HCT116 (cell line): ENCODE data around the gene FAM47B. TPM values are rescaled to one million over a fixed set of nuclear protein-coding genes. Genes with fewer than 3 reads are reported as not detected.

Source experiments
- ATAC-seq: fragments of 200-7000 bp; cut with Tn5 transposase; 2 replicates; pipeline ENCODE4 v1.9.1; 2020; ENCODE audit warnings: mild to moderate bottlenecking, moderate library complexity
- BruUV-seq: library from RNA; stranded (reverse); fragments of 400-500 nt; replicated peaks from 2 replicates; lab custom pipeline; 2021; lab: Mats Ljungman, UMichigan
- CTCF ChIA-PET: fragments of 300-600 bp; sonication (Branson Sonifier 250); formaldehyde crosslinking; loops from one replicate; lab custom pipeline; 2021; ENCODE audit warnings: antibody characterized with exemption; lab: Charles Lee
- POLR2A ChIA-PET: fragments of 300-600, 350-600 bp; sonication (Branson Sonifier 250); formaldehyde crosslinking; loops from one replicate; lab custom pipeline; 2021; ENCODE audit warnings: antibody characterized with exemption; lab: Charles Lee
- RAD21 ChIA-PET, 2 experiments: fragments of 300-600 bp; sonication (Branson Sonifier 250); formaldehyde crosslinking; loops; one replicate each; lab custom pipeline; 2023; ENCODE audit warnings: low total read pairs in 2 of 2; ENCODE audit not compliant: uncharacterized antibody in 2 of 2, unreplicated experiment in 2 of 2, low non-redundant PET in 1 of 2; lab: Charles Lee
- DNase-seq: peaks from one replicate; pipeline ENCODE4 v3.0.0-alpha.2; 2010; ENCODE audit warnings: low read depth, low spot score
- H2AFZ ChIP-seq: fragments of 200-600 bp; shearing (Covaris generic), sonication (generic); 2 replicates; pipeline ENCODE4 v1.6.1; 2017; ENCODE audit warnings: low read depth, mixed run types, mixed read lengths, antibody characterized with exemption, low read length; ENCODE audit not compliant: poor library complexity, severe bottlenecking
- H3K27ac ChIP-seq: 2 replicates; pipeline ENCODE4 v1.5.1; 2012; ENCODE audit warnings: low read depth, low read length
- H3K27me3 ChIP-seq: fragments of 200-600 bp; sonication (generic); 2 replicates; pipeline ENCODE4 v1.6.1; 2016; ENCODE audit warnings: mixed run types, low read length, mixed read lengths; ENCODE audit not compliant: insufficient read depth
- H3K36me3 ChIP-seq, 2 experiments: fragments of 200-500 bp in 1 of 2; fragments of 200-600 bp in 1 of 2; sonication (Bioruptor generic) in 1 of 2; sonication (generic) in 1 of 2; 2 replicates each; pipeline versions ENCODE4 v1.5.1 to v1.6.1; 2014 to 2016; ENCODE audit warnings: low read length in 2 of 2, inconsistent platforms in 1 of 2, mixed read lengths in 1 of 2, mixed run types in 1 of 2; ENCODE audit not compliant: insufficient read depth in 2 of 2, control insufficient read depth in 1 of 2
- H3K4me1 ChIP-seq, 2 experiments: fragments of 200-600 bp in 1 of 2; sonication (generic) in 1 of 2; 2 replicates each; pipeline versions ENCODE4 v1.5.1 to v1.6.1; 2012 to 2017; ENCODE audit warnings: low read length in 2 of 2, inconsistent platforms in 1 of 2, mild to moderate bottlenecking in 1 of 2, mixed read lengths in 1 of 2, mixed run types in 1 of 2, moderate library complexity in 1 of 2; ENCODE audit not compliant: insufficient read depth in 2 of 2, control insufficient read depth in 1 of 2
- H3K4me2 ChIP-seq: fragments of 200-600 bp; sonication (generic); 2 replicates; pipeline ENCODE4 v1.6.1; 2017; ENCODE audit warnings: mixed run types, low read length, mixed read lengths
- H3K4me3 ChIP-seq, 2 experiments: fragments of 200-600 bp in 1 of 2; sonication (generic) in 1 of 2; replicated peaks in 1 of 2; 2 replicates each; pipeline ENCODE4 v1.5.1; 2011 to 2016; ENCODE audit warnings: low read length in 2 of 2, control low read depth in 1 of 2, low read depth in 1 of 2, mild to moderate bottlenecking in 1 of 2, mixed read lengths in 1 of 2, mixed run types in 1 of 2
- H3K79me2 ChIP-seq: fragments of 200-600 bp; sonication (generic); 2 replicates; pipeline ENCODE4 v1.6.1; 2017; ENCODE audit warnings: mild to moderate bottlenecking, mixed run types, low read length, moderate library complexity, mixed read lengths; ENCODE audit not compliant: insufficient read depth
- H3K9ac ChIP-seq: fragments of 200-600 bp; sonication (generic); 2 replicates; pipeline ENCODE4 v1.6.1; 2016; ENCODE audit warnings: low read length, mixed read lengths
- H3K9me2 ChIP-seq: fragments of 200-600 bp; sonication (generic), shearing (Covaris generic); 2 replicates; pipeline ENCODE4 v1.6.1; 2017; ENCODE audit warnings: mixed run types, mild to moderate bottlenecking, moderate library complexity; ENCODE audit not compliant: insufficient read depth
- H3K9me3 ChIP-seq, 2 experiments: fragments of 200-500 bp in 1 of 2; fragments of 200-600 bp in 1 of 2; sonication (Bioruptor generic) in 1 of 2; sonication (generic) in 1 of 2; 2 replicates each; pipeline ENCODE4 v1.6.1; 2014 to 2017; ENCODE audit warnings: low read length in 2 of 2, mixed read lengths in 2 of 2, inconsistent platforms in 1 of 2, low read depth in 1 of 2, mild to moderate bottlenecking in 1 of 2, mixed run types in 1 of 2, moderate library complexity in 1 of 2; ENCODE audit not compliant: control insufficient read depth in 1 of 2, insufficient read depth in 1 of 2
- H4K20me1 ChIP-seq: fragments of 200-600 bp; sonication (generic), shearing (Covaris generic); 2 replicates; pipeline ENCODE4 v1.6.1; 2017; ENCODE audit warnings: mixed run types, mild to moderate bottlenecking, moderate library complexity; ENCODE audit not compliant: insufficient read depth
- CBX3 ChIP-seq: IDR thresholded peaks from 2 replicates; pipeline ENCODE4 v1.6.1; 2012; ENCODE audit warnings: low read depth
- CEBPB ChIP-seq: IDR thresholded peaks from 2 replicates; pipeline ENCODE4 v1.6.1; 2012; ENCODE audit warnings: low read depth
- EGR1 ChIP-seq: IDR thresholded peaks from 2 replicates; pipeline ENCODE4 v1.6.1; 2012; ENCODE audit warnings: low read depth
- ELF1 ChIP-seq: IDR thresholded peaks from 2 replicates; pipeline ENCODE4 v1.6.1; 2012; ENCODE audit warnings: low read depth, borderline replicate concordance
- EZH2phosphoT487 ChIP-seq: fragments of 200-600 bp; IDR thresholded peaks from 2 replicates; pipeline ENCODE4 v1.6.1; 2018; ENCODE audit warnings: antibody characterized with exemption, borderline replicate concordance
- FOSL1 ChIP-seq: IDR thresholded peaks from 2 replicates; pipeline ENCODE4 v1.6.1; 2012; ENCODE audit warnings: low read depth
- JUND ChIP-seq: IDR thresholded peaks from 2 replicates; pipeline ENCODE4 v1.6.1; 2012
- SIN3A ChIP-seq: IDR thresholded peaks from 2 replicates; pipeline ENCODE4 v1.6.1; 2012; ENCODE audit warnings: low read depth
- SP1 ChIP-seq: IDR thresholded peaks from 2 replicates; pipeline ENCODE4 v1.6.1; 2012; ENCODE audit warnings: low read depth
- SRF ChIP-seq: IDR thresholded peaks from 2 replicates; pipeline ENCODE4 v1.6.1; 2012; ENCODE audit warnings: low read depth
- TCF7L2 ChIP-seq: IDR thresholded peaks from 2 replicates; pipeline ENCODE4 v1.7.0; 2011; ENCODE audit warnings: borderline replicate concordance, inconsistent platforms; ENCODE audit not compliant: insufficient read depth, insufficient read length; ENCODE audit errors: extremely low read depth
- YY1 ChIP-seq: IDR thresholded peaks from 2 replicates; pipeline ENCODE4 v1.6.1; 2011; ENCODE audit warnings: low read length, low read depth, moderate library complexity, mild to moderate bottlenecking; ENCODE audit not compliant: insufficient replicate concordance; ENCODE audit errors: extremely low read depth
- ZFX ChIP-seq: fragments of 450-650 bp; IDR thresholded peaks from 2 replicates; pipeline ENCODE4 v1.6.1; 2017
- ZNF274 ChIP-seq: fragments of 200-500 bp; sonication (Bioruptor generic); IDR thresholded peaks from 2 replicates; pipeline ENCODE4 v1.6.1; 2014; ENCODE audit warnings: mild to moderate bottlenecking, low read depth, low read length, inconsistent platforms
- intact Hi-C: fragments of 100-400 bp; cut with micrococcal nuclease; formaldehyde crosslinking; loops from 2 replicates; pipeline ENCODE4 v1.10.0; 2022
- total RNA-seq: library from RNA; stranded (reverse); gene quantifications from one replicate; pipeline ENCODE4 v1.2.1, GENCODE V29; 2021; ENCODE audit not compliant: unreplicated experiment
- TF ChIP-seq, protein P1 (sequence below): IDR thresholded peaks from 2 replicates; pipeline ENCODE4 v1.6.1; 2012
- TF ChIP-seq, protein P2 (sequence below), 3 experiments: fragments of 200-600 bp in 1 of 3; sonication (generic) in 1 of 3; IDR thresholded peaks in 2 of 3; conservative IDR thresholded peaks in 1 of 3; 2 replicates each; pipeline ENCODE4 v1.5.1; 2012 to 2017; ENCODE audit warnings: low read depth in 2 of 3, low read length in 2 of 3, antibody characterized with exemption in 1 of 3, borderline replicate concordance in 1 of 3, control low read depth in 1 of 3, mild to moderate bottlenecking in 1 of 3, mixed read lengths in 1 of 3, mixed run types in 1 of 3, moderate library complexity in 1 of 3; ENCODE audit not compliant: insufficient read depth in 1 of 3
- TF ChIP-seq, protein P3 (sequence below): IDR thresholded peaks from 2 replicates; pipeline ENCODE4 v1.6.1; 2012
- TF ChIP-seq, protein P4 (sequence below): IDR thresholded peaks from 2 replicates; pipeline ENCODE4 v1.6.1; 2012; ENCODE audit warnings: low read depth
- TF ChIP-seq, protein P5 (sequence below): IDR thresholded peaks from 2 replicates; pipeline ENCODE4 v1.6.1; 2011; ENCODE audit warnings: mild to moderate bottlenecking, low read length, moderate library complexity; ENCODE audit not compliant: insufficient replicate concordance; ENCODE audit errors: extremely low read depth

FAM47B gene
- total RNA-seq, 1 experiment from 2014 or later = not detected

DNA sequence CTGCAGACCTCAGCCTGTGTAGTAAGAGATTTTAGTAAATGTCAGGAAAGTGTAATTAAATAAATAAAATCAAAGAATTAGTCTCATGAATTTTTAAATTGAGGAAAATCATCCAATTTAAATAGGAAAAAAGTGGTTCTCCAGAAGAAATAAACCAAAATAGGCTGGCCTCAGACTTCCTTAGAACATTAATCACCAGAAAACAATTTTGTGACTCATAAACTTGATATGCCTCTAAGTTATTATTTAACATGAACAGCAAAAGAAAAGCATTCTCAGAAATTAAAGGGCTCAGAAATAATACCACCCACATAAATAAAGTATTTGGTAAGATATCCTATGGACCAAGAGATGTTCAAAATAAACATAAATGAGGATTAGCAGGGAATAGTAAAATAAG is 14.3 kb downstream of the FAM47B start:
- no peak for ATAC-seq

More for the DNA sequence above, 14.3 kb downstream of the FAM47B start:
- no peak for DNase-seq
- intact Hi-C loops = no loop called here
- RAD21 ChIA-PET = no interaction called here
- no peaks in the 10 kb centered on the region for H3K9me2 ChIP-seq
- no peaks in the 10 kb centered on the region for H3K79me2 ChIP-seq
- H3K4me1 ChIP-seq = no peaks in the 10 kb centered on the region
- H3K9ac ChIP-seq = no peak overlapping the region
- no peaks in the 10 kb centered on the region for H4K20me1 ChIP-seq
- no peak for TF ChIP-seq SIN3A
- TF ChIP-seq, protein P1, sequence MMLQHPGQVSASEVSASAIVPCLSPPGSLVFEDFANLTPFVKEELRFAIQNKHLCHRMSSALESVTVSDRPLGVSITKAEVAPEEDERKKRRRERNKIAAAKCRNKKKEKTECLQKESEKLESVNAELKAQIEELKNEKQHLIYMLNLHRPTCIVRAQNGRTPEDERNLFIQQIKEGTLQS = no peak
- no peak for TF ChIP-seq EZH2phosphoT487
- no peak for TF ChIP-seq EGR1
- TF ChIP-seq ZFX = no peak
- no peak for TF ChIP-seq ELF1
- no peak for TF ChIP-seq YY1
- TF ChIP-seq, protein P2, sequence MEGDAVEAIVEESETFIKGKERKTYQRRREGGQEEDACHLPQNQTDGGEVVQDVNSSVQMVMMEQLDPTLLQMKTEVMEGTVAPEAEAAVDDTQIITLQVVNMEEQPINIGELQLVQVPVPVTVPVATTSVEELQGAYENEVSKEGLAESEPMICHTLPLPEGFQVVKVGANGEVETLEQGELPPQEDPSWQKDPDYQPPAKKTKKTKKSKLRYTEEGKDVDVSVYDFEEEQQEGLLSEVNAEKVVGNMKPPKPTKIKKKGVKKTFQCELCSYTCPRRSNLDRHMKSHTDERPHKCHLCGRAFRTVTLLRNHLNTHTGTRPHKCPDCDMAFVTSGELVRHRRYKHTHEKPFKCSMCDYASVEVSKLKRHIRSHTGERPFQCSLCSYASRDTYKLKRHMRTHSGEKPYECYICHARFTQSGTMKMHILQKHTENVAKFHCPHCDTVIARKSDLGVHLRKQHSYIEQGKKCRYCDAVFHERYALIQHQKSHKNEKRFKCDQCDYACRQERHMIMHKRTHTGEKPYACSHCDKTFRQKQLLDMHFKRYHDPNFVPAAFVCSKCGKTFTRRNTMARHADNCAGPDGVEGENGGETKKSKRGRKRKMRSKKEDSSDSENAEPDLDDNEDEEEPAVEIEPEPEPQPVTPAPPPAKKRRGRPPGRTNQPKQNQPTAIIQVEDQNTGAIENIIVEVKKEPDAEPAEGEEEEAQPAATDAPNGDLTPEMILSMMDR (IDR thresholded peaks at IDR 0.05 in 2 of 3, conservative IDR thresholded peaks at IDR 0.05 in 1 of 3; ENCODE audit: borderline replicate concordance in 1 of 3, insufficient read depth in 1 of 3, low read depth in 2 of 3, low read length in 2 of 3) = no peak
- TF ChIP-seq FOSL1 = no peak
- no peak for TF ChIP-seq ZNF274
- TF ChIP-seq CEBPB = no peak
- TF ChIP-seq, protein P3, sequence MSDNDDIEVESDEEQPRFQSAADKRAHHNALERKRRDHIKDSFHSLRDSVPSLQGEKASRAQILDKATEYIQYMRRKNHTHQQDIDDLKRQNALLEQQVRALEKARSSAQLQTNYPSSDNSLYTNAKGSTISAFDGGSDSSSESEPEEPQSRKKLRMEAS = no peak
- no peak for TF ChIP-seq TCF7L2
- TF ChIP-seq, protein P4, sequence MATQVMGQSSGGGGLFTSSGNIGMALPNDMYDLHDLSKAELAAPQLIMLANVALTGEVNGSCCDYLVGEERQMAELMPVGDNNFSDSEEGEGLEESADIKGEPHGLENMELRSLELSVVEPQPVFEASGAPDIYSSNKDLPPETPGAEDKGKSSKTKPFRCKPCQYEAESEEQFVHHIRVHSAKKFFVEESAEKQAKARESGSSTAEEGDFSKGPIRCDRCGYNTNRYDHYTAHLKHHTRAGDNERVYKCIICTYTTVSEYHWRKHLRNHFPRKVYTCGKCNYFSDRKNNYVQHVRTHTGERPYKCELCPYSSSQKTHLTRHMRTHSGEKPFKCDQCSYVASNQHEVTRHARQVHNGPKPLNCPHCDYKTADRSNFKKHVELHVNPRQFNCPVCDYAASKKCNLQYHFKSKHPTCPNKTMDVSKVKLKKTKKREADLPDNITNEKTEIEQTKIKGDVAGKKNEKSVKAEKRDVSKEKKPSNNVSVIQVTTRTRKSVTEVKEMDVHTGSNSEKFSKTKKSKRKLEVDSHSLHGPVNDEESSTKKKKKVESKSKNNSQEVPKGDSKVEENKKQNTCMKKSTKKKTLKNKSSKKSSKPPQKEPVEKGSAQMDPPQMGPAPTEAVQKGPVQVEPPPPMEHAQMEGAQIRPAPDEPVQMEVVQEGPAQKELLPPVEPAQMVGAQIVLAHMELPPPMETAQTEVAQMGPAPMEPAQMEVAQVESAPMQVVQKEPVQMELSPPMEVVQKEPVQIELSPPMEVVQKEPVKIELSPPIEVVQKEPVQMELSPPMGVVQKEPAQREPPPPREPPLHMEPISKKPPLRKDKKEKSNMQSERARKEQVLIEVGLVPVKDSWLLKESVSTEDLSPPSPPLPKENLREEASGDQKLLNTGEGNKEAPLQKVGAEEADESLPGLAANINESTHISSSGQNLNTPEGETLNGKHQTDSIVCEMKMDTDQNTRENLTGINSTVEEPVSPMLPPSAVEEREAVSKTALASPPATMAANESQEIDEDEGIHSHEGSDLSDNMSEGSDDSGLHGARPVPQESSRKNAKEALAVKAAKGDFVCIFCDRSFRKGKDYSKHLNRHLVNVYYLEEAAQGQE = no peak
- no peak for TF ChIP-seq SP1
- no peak for TF ChIP-seq SRF
- no peak for TF ChIP-seq JUND
- TF ChIP-seq, protein P5, sequence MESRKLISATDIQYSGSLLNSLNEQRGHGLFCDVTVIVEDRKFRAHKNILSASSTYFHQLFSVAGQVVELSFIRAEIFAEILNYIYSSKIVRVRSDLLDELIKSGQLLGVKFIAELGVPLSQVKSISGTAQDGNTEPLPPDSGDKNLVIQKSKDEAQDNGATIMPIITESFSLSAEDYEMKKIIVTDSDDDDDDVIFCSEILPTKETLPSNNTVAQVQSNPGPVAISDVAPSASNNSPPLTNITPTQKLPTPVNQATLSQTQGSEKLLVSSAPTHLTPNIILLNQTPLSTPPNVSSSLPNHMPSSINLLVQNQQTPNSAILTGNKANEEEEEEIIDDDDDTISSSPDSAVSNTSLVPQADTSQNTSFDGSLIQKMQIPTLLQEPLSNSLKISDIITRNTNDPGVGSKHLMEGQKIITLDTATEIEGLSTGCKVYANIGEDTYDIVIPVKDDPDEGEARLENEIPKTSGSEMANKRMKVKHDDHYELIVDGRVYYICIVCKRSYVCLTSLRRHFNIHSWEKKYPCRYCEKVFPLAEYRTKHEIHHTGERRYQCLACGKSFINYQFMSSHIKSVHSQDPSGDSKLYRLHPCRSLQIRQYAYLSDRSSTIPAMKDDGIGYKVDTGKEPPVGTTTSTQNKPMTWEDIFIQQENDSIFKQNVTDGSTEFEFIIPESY = no peak
- no peak for TF ChIP-seq CBX3
- no peaks in the 10 kb centered on the region for H3K9me3 ChIP-seq
- H2AFZ ChIP-seq = no peak overlapping the region
- H3K27ac ChIP-seq = no peak overlapping the region
- POLR2A ChIA-PET = no interaction called here
- H3K36me3 ChIP-seq = no peaks in the 10 kb centered on the region
- no TSS peak for BruUV-seq
- CTCF ChIA-PET = no interaction called here
- no peaks in the 10 kb centered on the region for H3K27me3 ChIP-seq
- no peak overlapping the region for H3K4me2 ChIP-seq
- no peak overlapping the region for H3K4me3 ChIP-seq
